Esophagus muscularis mucosa (tissue), 4 donors: Measurements from ENCODE around the gene XYLT1. TPM values are rescaled to one million over a fixed set of nuclear protein-coding genes. Genes with fewer than 3 reads are reported as not detected.

ENCODE experiments used
- DNase-seq: peaks from one replicate; pipeline ENCODE4 v3.0.0-alpha.2; 2017; ENCODE audit errors: extremely low spot score
- H3K27ac ChIP-seq, 4 donors: fragments of 200-600 bp; sonication (generic); replicated peaks in 1 of 4; 1 replicate in 3 of 4; 2 replicates in 1 of 4; pipeline ENCODE4 v1.5.1; 2016 to 2019; ENCODE audit warnings: mild to moderate bottlenecking in 1 of 4
- H3K27me3 ChIP-seq, 4 donors: fragments of 200-600 bp; sonication (generic); one replicate each; pipeline versions ENCODE4 v1.5.1 to v1.6.0; 2016 to 2019
- H3K36me3 ChIP-seq, 4 donors: fragments of 200-600 bp; sonication (generic); one replicate each; pipeline ENCODE4 v1.5.1; 2016 to 2019
- H3K4me1 ChIP-seq, 4 donors: fragments of 200-600 bp; sonication (generic); one replicate each; pipeline ENCODE4 v1.5.1; 2016 to 2019
- H3K4me3 ChIP-seq, 4 donors: fragments of 200-600 bp; sonication (generic); 1 replicate in 2 of 4; 2 replicates in 2 of 4; pipeline ENCODE4 v1.5.1; 2016 to 2019; ENCODE audit warnings: mild to moderate bottlenecking in 4 of 4, moderate library complexity in 1 of 4
- H3K9me3 ChIP-seq, 4 donors: fragments of 200-600 bp; sonication (generic); 1 replicate in 3 of 4; 2 replicates in 1 of 4; pipeline ENCODE4 v1.5.1; 2016 to 2019
- CTCF ChIP-seq, 3 experiments: fragments of 200-600 bp in 2 of 3; fragments of 450-650 bp in 1 of 3; sonication (generic) in 2 of 3; IDR thresholded peaks; one replicate each; pipeline ENCODE4 v1.5.1; 2017 to 2019; ENCODE audit warnings: antibody characterized with exemption in 3 of 3, mild to moderate bottlenecking in 2 of 3, moderate library complexity in 1 of 3
- EP300 ChIP-seq: sonication (generic); formaldehyde crosslinking; IDR thresholded peaks from one replicate; pipeline ENCODE4 v1.6.1; 2017; ENCODE audit warnings: antibody characterized with exemption
- POLR2A ChIP-seq: fragments of 450-650 bp; IDR thresholded peaks from one replicate; pipeline ENCODE4 v1.6.1; 2017; ENCODE audit warnings: antibody characterized with exemption, moderate library complexity, mild to moderate bottlenecking, low read depth
- POLR2AphosphoS5 ChIP-seq, 2 donors: sonication (generic); formaldehyde crosslinking; IDR thresholded peaks; one replicate each; pipeline ENCODE4 v1.6.1; 2017; ENCODE audit warnings: antibody characterized with exemption in 2 of 2
- WGBS: methylation state at CpG from one replicate; pipeline ENCODE4 v1.1.5; 2018; 5-methylcytosine and 5-hydroxymethylcytosine counted together
- intact Hi-C: fragments of 100-400 bp; cut with DNase I; formaldehyde crosslinking; loops from one replicate; pipeline ENCODE4 v1.15.1; 2023
- total RNA-seq, 4 donors: library from RNA; depleted of rRNA; stranded (reverse); fragments of >200 nt; gene quantifications; one replicate each; pipeline versions ENCODE4 v1.1.0 to v1.2.1, GENCODE V29; 2016

XYLT1 gene
- total RNA-seq, 4 donors from 2014 or later, result 25.2 to 57.1 (median 33.5) TPM

- TF ChIP-seq CTCF (IDR thresholded peaks at IDR 0.05) (no peak), POLR2A (no peak), EP300 (no peak), POLR2AphosphoS5 (IDR thresholded peaks at IDR 0.05) (no peak)
- DNase-seq, result no peak
- 59% methylated on average over 10 of the region's 15 CpGs for WGBS
- H3K9me3 ChIP-seq, result no peaks in the 10 kb centered on the region
- peaks cover 0 to 13% (median 2%) of the 10 kb centered on the region in 4 donors for H3K36me3 ChIP-seq
- peaks cover 15 to 37% (median 33%) of the 10 kb centered on the region in 4 donors for H3K4me1 ChIP-seq
- no peak overlapping the region for H3K27ac ChIP-seq
- intact Hi-C loops, result no loop called here
- no peaks in the 10 kb centered on the region for H3K27me3 ChIP-seq
- H3K4me3 ChIP-seq, result no peak overlapping the region
Observed at GRCh38 chr16:17448640-17449638, 21.8 kb downstream of the XYLT1 start.

GRCh38 chr16:17447101-17447569 lies 23.6 kb downstream of the XYLT1 start:
- Histone ChIP-seq H3K4me1 (peaks cover 15 to 27% (median 22%) of the 10 kb centered on the region in 4 donors), H3K4me3 (no peak overlapping the region), H3K36me3 (peaks cover 0 to 13% (median 2%) of the 10 kb centered on the region in 4 donors), H3K27ac (no peak overlapping the region), H3K9me3 (no peaks in the 10 kb centered on the region), H3K27me3 (no peaks in the 10 kb centered on the region)
- intact Hi-C loops, result no loop called here
- TF ChIP-seq CTCF (IDR thresholded peaks at IDR 0.05) (no peak), POLR2A (no peak), EP300 (no peak), POLR2AphosphoS5 (IDR thresholded peaks at IDR 0.05) (no peak)
- DNase-seq, result no peak
- WGBS, result 67% methylated on average over 5 of the region's 5 CpGs

- H3K4me1 ChIP-seq, result peaks cover 15 to 27% (median 22%) of the 10 kb centered on the region in 4 donors
- H3K27ac ChIP-seq, result no peak overlapping the region
- H3K4me3 ChIP-seq, result no peak overlapping the region
- 76% methylated on average over 10 of the region's 10 CpGs for WGBS
- DNase-seq, result no peak
- no peaks in the 10 kb centered on the region for H3K27me3 ChIP-seq
- intact Hi-C loops, result no loop called here
- H3K9me3 ChIP-seq, result no peaks in the 10 kb centered on the region
- TF ChIP-seq EP300 (no peak), POLR2A (no peak), CTCF (IDR thresholded peaks at IDR 0.05) (no peak), POLR2AphosphoS5 (IDR thresholded peaks at IDR 0.05) (no peak)
- H3K36me3 ChIP-seq, result peaks cover 0 to 13% (median 2%) of the 10 kb centered on the region in 4 donors
Observed at GRCh38 chr16:17446661-17447060, 24.1 kb downstream of the XYLT1 start.

- Histone ChIP-seq H3K9me3 (no peaks in the 10 kb centered on the region), H3K27me3 (no peaks in the 10 kb centered on the region), H3K36me3 (peaks cover 0 to 13% (median 2%) of the 10 kb centered on the region in 4 donors), H3K4me1 (peaks cover 15 to 27% (median 22%) of the 10 kb centered on the region in 4 donors), H3K27ac (no peak overlapping the region), H3K4me3 (no peak overlapping the region)
- WGBS, result 91% methylated on average over 12 of the region's 12 CpGs
- intact Hi-C loops, result no loop called here
- TF ChIP-seq CTCF (IDR thresholded peaks at IDR 0.05) (no peak), POLR2AphosphoS5 (IDR thresholded peaks at IDR 0.05) (no peak), EP300 (no peak), POLR2A (no peak)
- no peak for DNase-seq
Observed at GRCh38 chr16:17445421-17445820, 25.3 kb downstream of the XYLT1 start.
